ENCODE measurements around the gene PRIM2. TPM values are rescaled to one million over a fixed set of nuclear protein-coding genes. Genes with fewer than 3 reads are reported as not detected.
"Not testable (repeated sequence)": the region's sequence is repeated elsewhere in the genome, so short reads cannot be mapped to it uniquely, and the experiment has no call there.

PRIM2 gene
- total and polyA plus RNA-seq, 8 donors = 1.6 to 7.2 (median 3.3) TPM

GRCh38 chr6:57435475-57436160 is 118.2 kb downstream of the PRIM2 start:
- FAIRE-seq (no peak), ATAC-seq (no peak), DNase-seq (no peak)
- Histone ChIP-seq H3K36me3 (no peaks in the 10 kb centered on the region), H3K4me3 (no peak overlapping the region), H3K9me3 (no peaks in the 10 kb centered on the region), H3K27ac (no peak overlapping the region), H3K27me3 (no peaks in the 10 kb centered on the region), H3K4me1 (peaks cover 0 to 5% (median 0%) of the 10 kb centered on the region in 3 donors)
- intact Hi-C loops (cut with DNase I) = no loop called here
- 89 to 92% methylated on average over 3 of the region's 3 CpGs for WGBS, 2 donors
- no peak for TF ChIP-seq CTCF (IDR thresholded peaks at IDR 0.05)

GRCh38 chr6:57440735-57441134 is 123.3 kb downstream of the PRIM2 start:
- intact Hi-C loops (cut with DNase I); FAIRE-seq: not testable (repeated sequence)

GRCh38 chr6:57442133-57442532 is 124.7 kb downstream of the PRIM2 start:
- H3K27me3 ChIP-seq; H3K27ac ChIP-seq; ATAC-seq; H3K9me3 ChIP-seq; FAIRE-seq; H3K4me3 ChIP-seq; H3K4me1 ChIP-seq; H3K36me3 ChIP-seq; DNase-seq; intact Hi-C loops (cut with DNase I): not testable (repeated sequence)

More at GRCh38 chr6:57440735-57441134, 123.3 kb downstream of the PRIM2 start:
- DNase-seq, H3K4me1 ChIP-seq, H3K27me3 ChIP-seq, ATAC-seq, H3K9me3 ChIP-seq, H3K36me3 ChIP-seq, H3K27ac ChIP-seq, H3K4me3 ChIP-seq: not testable (repeated sequence)
- WGBS, 2 donors = 85 to 94% methylated on average over 1 of the region's 1 CpG

GRCh38 chr6:57443181-57443580 is 125.8 kb downstream of the PRIM2 start:
- intact Hi-C loops (cut with DNase I); FAIRE-seq: not testable (repeated sequence)
- 87 to 100% methylated on average over 2 of the region's 2 CpGs for WGBS, 2 donors

GRCh38 chr6:57444787-57445186 is 127.4 kb downstream of the PRIM2 start:
- 74 to 76% methylated on average over 1 of the region's 1 CpG for WGBS, 2 donors
- not testable (repeated sequence) for FAIRE-seq, H3K4me1 ChIP-seq

More at GRCh38 chr6:57443181-57443580, 125.8 kb downstream of the PRIM2 start:
- H3K9me3 ChIP-seq, H3K4me1 ChIP-seq, ATAC-seq, DNase-seq, H3K4me3 ChIP-seq, H3K36me3 ChIP-seq, H3K27ac ChIP-seq, H3K27me3 ChIP-seq: not testable (repeated sequence)

GRCh38 chr6:57445379-57445778 is 127.9 kb downstream of the PRIM2 start:
- H3K27ac ChIP-seq; H3K9me3 ChIP-seq; DNase-seq; ATAC-seq; H3K27me3 ChIP-seq; H3K36me3 ChIP-seq; intact Hi-C loops (cut with DNase I); H3K4me3 ChIP-seq; FAIRE-seq; H3K4me1 ChIP-seq: not testable (repeated sequence)

More at GRCh38 chr6:57444787-57445186, 127.4 kb downstream of the PRIM2 start:
- intact Hi-C loops (cut with DNase I); H3K27ac ChIP-seq; H3K36me3 ChIP-seq; H3K27me3 ChIP-seq; DNase-seq; ATAC-seq; H3K9me3 ChIP-seq; H3K4me3 ChIP-seq: not testable (repeated sequence)

- H3K27ac ChIP-seq; intact Hi-C loops (cut with DNase I); H3K4me3 ChIP-seq; H3K4me1 ChIP-seq; H3K27me3 ChIP-seq; DNase-seq; H3K36me3 ChIP-seq; FAIRE-seq; H3K9me3 ChIP-seq; ATAC-seq: not testable (repeated sequence)
- WGBS, 2 donors = 78 to 91% methylated on average over 2 of the region's 2 CpGs
Measured at GRCh38 chr6:57445790-57446468, 128.5 kb downstream of the PRIM2 start.

- H3K4me3 ChIP-seq; FAIRE-seq; H3K27me3 ChIP-seq; H3K27ac ChIP-seq; H3K36me3 ChIP-seq; ATAC-seq; DNase-seq; H3K9me3 ChIP-seq; H3K4me1 ChIP-seq; intact Hi-C loops (cut with DNase I): not testable (repeated sequence)
- 94 to 96% methylated on average over 1 of the region's 1 CpG for WGBS, 2 donors
Measured at GRCh38 chr6:57449496-57450066, 132.2 kb downstream of the PRIM2 start.

- intact Hi-C loops (cut with DNase I) = not testable (repeated sequence)
Measured at GRCh38 chr6:57459781-57460180, 142.4 kb downstream of the PRIM2 start.

GRCh38 chr6:57461022-57461421 is 143.6 kb downstream of the PRIM2 start:
- H3K4me3 ChIP-seq; H3K4me1 ChIP-seq; ATAC-seq; H3K36me3 ChIP-seq; H3K27ac ChIP-seq; H3K9me3 ChIP-seq; FAIRE-seq; H3K27me3 ChIP-seq; DNase-seq; intact Hi-C loops (cut with DNase I): not testable (repeated sequence)
- WGBS, 2 donors = 74 to 85% methylated on average over 4 of the region's 4 CpGs

More at GRCh38 chr6:57459781-57460180, 142.4 kb downstream of the PRIM2 start:
- DNase-seq, H3K27ac ChIP-seq, H3K36me3 ChIP-seq, H3K9me3 ChIP-seq, H3K4me3 ChIP-seq, FAIRE-seq, ATAC-seq, H3K27me3 ChIP-seq, H3K4me1 ChIP-seq: not testable (repeated sequence)
- 58 to 65% methylated on average over 2 of the region's 2 CpGs for WGBS, 2 donors

GRCh38 chr6:57463809-57464208 is 146.4 kb downstream of the PRIM2 start:
- H3K9me3 ChIP-seq; ATAC-seq; FAIRE-seq; H3K36me3 ChIP-seq; H3K4me1 ChIP-seq; intact Hi-C loops (cut with DNase I); H3K27me3 ChIP-seq; DNase-seq; H3K4me3 ChIP-seq; H3K27ac ChIP-seq: not testable (repeated sequence)
- WGBS, 2 donors = 83 to 84% methylated on average over 5 of the region's 5 CpGs

Data from pancreas (tissue), 10 donors.